ENCODE data around the gene RANGAP1.
A peak's percentile ranks its signal among the peaks of the same experiment; 100 is the strongest.

RANGAP1 gene, protein sequence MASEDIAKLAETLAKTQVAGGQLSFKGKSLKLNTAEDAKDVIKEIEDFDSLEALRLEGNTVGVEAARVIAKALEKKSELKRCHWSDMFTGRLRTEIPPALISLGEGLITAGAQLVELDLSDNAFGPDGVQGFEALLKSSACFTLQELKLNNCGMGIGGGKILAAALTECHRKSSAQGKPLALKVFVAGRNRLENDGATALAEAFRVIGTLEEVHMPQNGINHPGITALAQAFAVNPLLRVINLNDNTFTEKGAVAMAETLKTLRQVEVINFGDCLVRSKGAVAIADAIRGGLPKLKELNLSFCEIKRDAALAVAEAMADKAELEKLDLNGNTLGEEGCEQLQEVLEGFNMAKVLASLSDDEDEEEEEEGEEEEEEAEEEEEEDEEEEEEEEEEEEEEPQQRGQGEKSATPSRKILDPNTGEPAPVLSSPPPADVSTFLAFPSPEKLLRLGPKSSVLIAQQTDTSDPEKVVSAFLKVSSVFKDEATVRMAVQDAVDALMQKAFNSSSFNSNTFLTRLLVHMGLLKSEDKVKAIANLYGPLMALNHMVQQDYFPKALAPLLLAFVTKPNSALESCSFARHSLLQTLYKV

DNA sequence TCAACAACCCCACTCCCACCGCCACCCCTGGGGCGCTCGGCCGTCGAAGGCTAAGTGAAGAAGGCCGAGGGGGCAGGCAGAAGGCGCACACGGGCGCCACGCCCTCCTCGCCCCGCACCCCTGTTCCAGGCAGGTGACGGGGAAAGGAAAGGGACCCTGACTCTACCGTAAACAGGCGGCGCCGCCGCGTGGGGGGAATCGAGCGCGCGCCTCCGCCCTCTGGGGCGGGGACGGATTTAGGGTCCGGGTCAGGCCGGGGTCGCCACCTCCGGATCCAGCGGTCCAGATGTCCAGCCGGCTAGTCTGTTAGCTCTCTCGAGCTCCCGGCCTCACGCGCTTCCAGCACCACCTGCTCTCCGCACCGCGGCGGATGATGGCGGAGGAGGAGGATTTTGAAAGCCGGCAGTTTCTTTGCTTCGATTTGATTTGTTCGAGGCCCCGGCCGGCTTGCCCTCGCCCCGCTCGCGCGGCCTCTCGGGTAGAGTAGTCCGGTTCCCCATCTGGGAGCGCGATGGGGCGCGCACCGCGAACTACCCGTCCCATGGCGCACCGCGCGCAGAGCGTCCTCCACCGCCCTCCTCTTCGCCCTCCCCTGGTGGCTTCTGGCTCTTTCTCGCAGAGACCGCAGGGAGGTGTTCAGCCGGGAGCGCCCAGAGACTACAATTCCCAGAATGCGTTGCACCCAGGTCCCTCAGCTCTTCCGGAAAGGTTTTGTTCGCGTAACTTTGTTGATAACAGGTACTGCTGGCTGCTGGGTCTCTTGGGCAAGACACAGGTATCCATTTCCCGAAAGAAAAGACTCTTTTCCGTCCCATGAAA is at the start of gene RANGAP1:
Gene RANGAP1, minus strand, starts transcription at position 368 of the 819 bp plus-strand sequence. CDS start 5,143 bp downstream, outside the sequence.
- in situ Hi-C loops (cut with MboI; ENCODE audit: low pct_unique_long_range_greater_than_20kb, low sequenced_read_pairs) = no loop called here
- DNase-seq = peak; percentile 100

DNA sequence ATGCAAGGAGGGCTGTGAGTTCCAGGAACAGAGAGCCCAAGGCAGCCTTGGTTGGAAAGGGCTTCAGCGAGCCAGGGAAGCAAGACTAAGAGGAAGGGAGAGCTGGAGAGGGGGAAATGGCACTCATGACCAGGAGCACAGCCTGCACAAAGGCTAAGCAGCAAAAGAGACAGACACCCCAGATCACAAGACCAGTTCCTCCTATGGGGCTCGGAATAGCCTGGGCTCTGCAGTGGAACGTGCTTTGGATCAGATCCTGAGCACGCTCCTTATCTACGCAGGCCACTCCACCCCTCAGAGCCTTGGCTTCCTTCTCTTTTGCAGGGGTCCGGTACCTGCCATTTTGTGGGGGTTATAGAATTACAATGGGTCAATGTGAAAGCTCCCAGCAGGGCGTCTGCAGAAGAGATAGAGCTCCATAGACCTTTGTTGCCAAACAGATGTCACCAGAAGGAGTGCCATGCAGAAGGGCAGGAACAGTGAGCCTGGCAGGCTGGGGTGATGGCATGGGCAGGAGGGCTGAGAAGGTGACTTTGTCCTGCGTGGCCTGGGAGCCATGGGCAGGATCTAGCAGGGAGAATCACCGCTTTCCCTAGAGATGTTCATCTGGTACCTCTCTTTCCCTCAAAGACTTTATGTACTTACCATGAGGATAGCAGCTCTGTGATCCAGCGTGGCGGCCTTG is 49.1 kb upstream of the RANGAP1 start:
- no peak for DNase-seq
- in situ Hi-C loops (cut with MboI; ENCODE audit: low pct_unique_long_range_greater_than_20kb, low sequenced_read_pairs) = no loop called here

DNA sequence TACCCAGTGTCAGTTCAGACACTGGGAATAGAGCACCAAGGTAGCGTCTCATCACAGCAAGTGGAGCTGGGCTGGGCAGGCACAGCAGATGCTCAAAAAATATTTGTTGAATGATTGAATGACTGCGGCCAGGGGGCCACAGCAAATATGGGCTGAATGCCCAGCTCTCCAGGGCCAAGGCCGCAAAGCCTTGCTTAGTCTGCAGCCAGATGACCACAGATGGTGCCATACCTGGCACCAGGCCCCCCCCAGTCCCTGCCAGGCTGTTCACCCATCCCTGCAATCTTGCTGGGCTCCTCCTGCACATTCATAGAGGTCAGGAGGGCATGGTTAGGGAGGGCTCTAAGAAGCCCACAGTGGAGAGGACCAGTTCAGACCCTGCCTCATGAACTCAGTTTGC is 48.2 kb upstream of the RANGAP1 start:
- in situ Hi-C loops (cut with MboI; ENCODE audit: low pct_unique_long_range_greater_than_20kb, low sequenced_read_pairs) = no loop called here
- no peak for DNase-seq

DNA sequence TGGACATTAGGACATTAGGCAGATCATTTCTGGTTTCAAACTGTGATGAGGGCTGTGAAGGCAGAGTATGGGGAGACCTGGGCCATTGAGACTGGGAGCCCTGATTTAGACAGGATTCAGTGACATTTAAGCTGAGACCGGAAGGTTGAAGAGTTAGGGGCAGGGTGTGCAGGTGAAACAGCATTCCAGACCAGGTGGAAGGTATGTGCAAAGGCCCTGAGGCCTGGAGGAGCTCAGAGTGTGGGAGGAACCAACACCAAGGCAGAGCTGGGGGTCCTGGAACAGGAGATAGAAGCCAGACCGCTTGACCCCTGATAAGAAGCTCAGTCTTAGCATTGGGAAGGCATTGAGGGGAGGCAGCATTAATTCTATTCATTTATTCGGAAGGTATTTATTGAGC is 47.8 kb upstream of the RANGAP1 start:
- in situ Hi-C loops (cut with MboI; ENCODE audit: low pct_unique_long_range_greater_than_20kb, low sequenced_read_pairs) = no loop called here
- no peak for DNase-seq

DNA sequence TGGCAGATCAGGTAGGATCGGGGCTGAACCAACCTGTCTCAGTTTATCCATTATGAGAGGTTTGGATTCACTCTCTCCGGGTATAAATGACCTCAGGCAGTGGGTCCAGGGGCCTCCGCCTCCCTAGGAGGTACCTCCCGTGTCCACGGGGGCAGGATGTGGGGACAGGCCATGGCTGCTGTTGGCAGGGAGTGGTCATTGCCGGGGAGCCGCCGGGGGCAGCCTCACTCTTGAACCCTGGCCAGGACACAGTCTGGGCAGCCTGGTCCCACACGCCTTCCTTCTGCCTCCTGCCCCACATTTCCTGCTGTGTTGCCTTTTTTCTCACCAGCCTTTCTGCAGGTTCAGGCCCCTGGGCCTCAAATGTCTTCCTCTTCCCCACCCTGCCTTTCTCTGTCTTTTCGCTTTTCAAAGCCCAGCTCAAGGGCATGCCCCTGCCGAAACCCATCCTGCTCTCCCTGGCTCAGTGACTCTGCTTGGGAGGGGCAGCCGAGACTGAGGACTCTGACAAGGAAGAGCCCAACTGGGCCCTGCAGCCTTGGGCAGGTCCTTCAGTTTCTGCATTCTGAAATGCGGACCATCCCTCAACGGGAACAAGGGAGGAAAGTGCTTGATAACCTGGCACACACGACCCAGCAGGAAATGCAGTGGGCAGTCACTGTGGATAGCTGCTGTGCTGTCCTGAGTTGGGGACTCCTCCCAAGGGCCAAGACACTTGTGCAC is 46.4 kb upstream of the RANGAP1 start:
- no peak for DNase-seq
- in situ Hi-C loops (cut with MboI; ENCODE audit: low pct_unique_long_range_greater_than_20kb, low sequenced_read_pairs) = no loop called here

DNA sequence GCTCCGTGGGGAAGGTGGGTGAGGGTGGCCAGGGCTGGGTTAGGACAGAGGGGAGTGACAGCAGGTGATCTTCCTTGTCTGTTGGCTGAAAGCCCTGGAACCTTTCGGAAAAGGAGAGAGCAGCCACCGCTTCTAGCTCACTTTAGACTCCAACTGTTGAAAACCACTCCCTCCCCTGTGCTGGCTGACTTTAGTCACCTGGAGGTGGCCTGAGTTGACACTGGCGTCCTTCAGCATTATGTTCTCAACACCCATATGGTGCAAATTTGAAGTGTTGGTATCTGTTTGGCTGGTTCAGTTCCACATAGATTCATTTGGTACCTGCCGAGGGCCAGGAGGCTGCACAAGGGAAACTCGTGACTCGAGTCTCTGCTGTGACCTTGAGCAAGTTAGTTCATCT is 44.2 kb upstream of the RANGAP1 start:
- DNase-seq = no peak
- in situ Hi-C loops (cut with MboI; ENCODE audit: low pct_unique_long_range_greater_than_20kb, low sequenced_read_pairs) = no loop called here

DNA sequence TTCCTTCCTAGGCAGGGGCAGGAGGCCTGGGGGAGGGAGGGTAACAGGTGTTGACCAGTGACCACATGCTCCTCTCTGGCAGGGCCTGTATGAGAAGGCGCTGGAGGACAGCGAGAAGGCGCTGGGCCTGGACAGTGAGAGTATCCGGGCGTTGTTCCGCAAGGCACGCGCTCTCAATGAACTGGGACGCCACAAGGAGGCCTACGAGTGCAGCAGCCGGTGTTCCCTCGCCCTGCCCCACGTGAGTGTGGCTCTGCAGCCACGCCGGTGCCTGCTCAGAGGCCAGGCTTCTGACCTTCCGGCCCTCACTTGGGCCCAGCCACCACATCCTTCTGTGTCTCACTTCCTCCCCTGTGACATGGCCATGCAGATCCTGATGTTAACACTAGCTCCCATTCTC is 41.1 kb upstream of the RANGAP1 start:
- no peak for DNase-seq
- in situ Hi-C loops (cut with MboI; ENCODE audit: low pct_unique_long_range_greater_than_20kb, low sequenced_read_pairs) = no loop called here

DNA sequence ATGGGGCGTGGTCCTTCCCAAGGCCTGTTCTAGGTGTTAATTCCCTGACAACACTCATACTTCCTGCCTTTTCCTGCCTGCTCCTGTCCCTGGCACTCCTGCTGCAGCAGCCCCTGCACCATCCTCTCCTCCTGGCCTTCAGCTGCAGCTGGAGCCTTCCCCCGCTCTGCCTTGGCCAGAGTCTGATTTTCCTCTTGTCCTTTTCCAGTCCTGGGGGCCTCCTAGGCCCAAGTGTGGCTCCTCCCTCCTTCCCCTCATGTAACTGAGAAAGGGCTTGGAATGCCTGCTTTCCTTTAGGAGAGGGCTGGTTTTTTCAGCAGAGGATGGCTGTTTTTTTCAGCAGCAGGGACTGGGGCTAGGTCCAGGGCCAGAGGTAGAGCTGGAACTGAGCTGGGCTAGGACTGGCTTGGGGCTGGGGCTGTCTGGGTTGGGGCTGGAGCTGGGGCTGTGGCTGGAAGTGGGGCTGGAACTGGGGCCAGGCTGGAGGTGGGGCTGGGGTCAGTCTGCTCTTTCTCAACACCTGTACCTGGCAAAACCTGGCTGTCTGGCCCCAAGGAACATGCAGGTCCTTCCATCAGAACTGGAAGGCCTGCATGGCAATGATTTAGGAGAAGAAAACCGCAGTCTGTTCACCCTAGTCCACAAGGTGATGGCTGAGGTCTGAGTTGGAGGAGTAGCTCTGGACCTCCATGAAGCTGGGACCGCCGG is 39.0 kb upstream of the RANGAP1 start:
- in situ Hi-C loops (cut with MboI; ENCODE audit: low pct_unique_long_range_greater_than_20kb, low sequenced_read_pairs) = no loop called here
- no peak for DNase-seq

DNA sequence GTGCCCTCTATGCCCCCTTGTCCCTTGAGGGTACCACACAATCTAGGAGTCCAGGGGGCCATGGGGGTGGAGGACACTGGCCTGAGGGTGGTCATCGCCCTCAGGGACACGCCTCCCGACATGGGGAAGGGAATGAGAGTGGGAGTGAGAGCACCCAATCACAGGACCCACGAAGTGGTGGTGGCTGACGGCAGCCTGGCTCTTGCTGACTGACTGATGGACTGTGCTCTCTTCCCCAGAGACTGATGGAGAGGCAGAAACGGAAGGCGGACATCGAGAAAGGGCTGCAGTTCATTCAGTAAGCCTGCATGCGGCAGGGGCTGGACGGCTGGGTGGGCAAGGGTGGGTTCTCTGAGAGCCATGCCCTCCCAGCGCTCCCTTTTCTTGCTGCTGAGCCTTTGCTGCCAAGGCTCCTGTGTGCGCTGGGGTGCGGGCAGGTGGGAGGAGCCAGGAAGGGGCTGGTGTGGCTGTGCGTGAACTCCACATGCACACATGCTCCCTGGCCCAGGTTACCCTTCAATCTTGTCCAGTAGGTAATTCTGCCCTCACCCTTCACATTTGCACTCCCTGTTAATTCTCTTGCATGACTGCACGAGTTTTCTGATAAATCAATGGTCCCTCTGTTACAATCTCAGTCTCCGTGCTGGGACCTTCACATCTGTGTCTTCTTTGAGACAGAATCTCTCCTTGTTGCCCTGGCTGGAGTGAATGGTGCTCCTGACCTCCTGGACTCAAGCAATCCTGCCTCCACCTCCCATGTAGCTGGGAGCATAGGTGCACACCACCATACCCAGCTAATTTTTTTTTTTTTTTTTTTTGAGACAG is 34.6 kb upstream of the RANGAP1 start:
- DNase-seq = no peak
- in situ Hi-C loops (cut with MboI; ENCODE audit: low pct_unique_long_range_greater_than_20kb, low sequenced_read_pairs) = no loop called here

DNA sequence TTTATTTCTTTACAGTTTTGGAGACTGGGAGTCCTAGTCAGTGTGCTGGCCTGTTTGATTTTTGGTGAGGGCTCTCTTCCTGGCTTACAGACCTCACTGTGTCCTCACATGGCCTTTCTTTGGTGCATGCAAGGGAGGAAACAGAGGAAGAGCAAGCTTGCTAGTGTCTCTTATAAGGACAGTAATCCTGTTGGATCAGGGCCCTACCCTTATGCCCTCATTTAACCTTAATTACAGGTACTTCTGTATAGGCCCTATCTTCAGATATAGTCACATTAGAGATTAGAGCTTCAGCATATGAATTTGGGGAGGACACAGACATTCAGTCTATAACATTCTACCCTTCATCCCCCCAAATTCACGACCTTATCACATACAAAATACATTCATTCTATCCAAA is 29.6 kb upstream of the RANGAP1 start:
- no peak for DNase-seq
- in situ Hi-C loops (cut with MboI; ENCODE audit: low pct_unique_long_range_greater_than_20kb, low sequenced_read_pairs) = no loop called here

DNA sequence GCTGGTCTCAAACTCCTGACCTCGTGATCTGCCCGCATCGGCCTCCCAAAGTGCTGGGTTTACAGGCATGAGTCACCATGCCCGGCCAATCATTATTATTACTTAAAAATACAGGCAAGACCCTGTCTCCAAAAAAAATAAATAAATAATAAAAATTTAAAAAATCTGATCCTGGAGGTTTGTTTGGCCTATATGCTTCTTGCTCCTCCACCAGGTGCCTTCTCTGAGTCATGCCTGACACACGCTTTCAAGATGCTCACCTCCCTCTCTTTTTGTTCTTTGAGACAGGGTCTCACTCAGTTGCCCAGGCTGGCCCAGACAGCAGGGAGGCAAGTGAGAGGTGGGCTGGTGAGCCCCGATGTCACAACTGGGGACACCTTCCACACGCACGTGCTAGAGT is 28.8 kb upstream of the RANGAP1 start:
- DNase-seq = no peak
- in situ Hi-C loops (cut with MboI; ENCODE audit: low pct_unique_long_range_greater_than_20kb, low sequenced_read_pairs) = no loop called here

DNA sequence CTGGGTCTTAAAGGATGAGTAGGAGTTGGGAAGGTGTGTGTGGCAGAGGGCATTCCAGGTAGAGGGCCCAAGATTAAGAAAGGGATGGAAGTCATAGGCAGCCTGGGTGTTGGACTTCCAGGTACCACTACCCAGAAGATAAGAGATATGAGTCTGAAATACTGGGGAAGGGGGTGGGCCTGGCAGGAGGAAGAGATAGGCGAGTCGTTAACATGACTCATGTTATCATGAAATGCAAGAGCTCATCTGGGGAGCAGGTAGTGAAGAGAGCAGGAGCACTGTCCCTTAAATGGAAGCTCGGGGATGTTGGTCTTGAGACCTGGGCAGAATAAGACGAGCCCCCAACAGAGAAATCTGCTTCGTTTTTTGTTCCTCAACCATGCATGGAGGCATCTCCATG is 25.5 kb upstream of the RANGAP1 start:
- in situ Hi-C loops (cut with MboI; ENCODE audit: low pct_unique_long_range_greater_than_20kb, low sequenced_read_pairs) = no loop called here
- DNase-seq = no peak

DNA sequence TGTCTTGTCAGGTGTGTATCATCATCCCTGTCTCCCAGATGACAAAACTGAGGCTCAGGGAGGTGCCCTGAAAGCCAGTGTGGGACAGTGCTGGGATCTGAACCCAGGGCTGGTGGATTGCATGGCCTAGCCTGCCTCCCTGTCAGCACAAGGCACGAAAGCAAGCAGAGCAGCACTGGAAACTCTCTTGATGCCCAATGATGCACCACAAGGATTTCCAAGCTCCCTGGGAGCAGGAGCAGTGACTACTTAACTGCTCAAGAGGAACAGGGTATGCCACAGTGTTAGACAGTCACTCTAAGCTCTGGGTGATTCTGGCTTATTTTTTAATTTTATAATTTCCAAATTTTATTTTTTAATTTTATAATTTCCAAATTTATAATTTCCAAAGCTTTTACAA is 24.3 kb upstream of the RANGAP1 start:
- in situ Hi-C loops (cut with MboI; ENCODE audit: low pct_unique_long_range_greater_than_20kb, low sequenced_read_pairs) = no loop called here
- no peak for DNase-seq

DNA sequence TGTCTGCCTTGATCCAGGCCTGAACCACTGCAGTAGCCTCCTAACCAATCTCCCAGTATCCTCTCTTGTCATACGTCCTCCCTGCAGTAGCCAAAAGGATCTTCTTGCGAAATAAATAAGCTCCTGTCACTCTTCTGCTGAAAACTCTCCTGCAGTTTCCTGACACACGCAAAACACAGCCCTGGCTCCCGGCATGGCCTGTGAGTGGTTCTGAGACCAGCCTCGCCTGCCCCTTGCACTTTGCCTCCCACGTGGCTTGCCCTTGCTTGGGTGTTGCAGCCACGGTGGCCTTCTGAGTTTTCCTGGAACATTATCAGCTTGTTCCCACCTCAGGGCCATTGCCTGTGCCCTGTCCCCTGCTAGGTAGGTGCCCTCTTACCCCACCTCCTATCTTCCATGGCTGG is 22.6 kb upstream of the RANGAP1 start:
- DNase-seq = peak; percentile 49
- in situ Hi-C loops (cut with MboI; ENCODE audit: low pct_unique_long_range_greater_than_20kb, low sequenced_read_pairs) = no loop called here

DNA sequence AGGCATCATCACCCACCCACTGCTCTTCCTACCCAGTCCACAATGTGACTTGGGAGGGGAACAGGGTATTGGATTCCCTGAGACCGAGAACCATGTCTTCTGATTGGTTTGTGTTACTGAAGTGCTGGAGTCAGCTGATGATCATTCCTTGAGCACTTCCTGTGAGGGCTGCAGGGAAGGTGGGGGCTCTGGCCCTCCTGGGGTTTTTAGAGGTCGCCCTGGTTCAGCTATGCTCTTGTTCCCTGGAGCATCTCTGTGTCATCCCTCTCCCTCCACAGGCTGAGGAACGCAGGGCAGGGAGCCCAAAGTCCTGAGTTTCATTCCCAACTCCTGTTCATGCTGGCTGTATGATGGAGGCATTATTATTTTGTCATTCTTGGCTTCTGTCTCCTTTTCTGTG is 22.1 kb upstream of the RANGAP1 start:
- in situ Hi-C loops (cut with MboI; ENCODE audit: low pct_unique_long_range_greater_than_20kb, low sequenced_read_pairs) = no loop called here
- DNase-seq = no peak

DNA sequence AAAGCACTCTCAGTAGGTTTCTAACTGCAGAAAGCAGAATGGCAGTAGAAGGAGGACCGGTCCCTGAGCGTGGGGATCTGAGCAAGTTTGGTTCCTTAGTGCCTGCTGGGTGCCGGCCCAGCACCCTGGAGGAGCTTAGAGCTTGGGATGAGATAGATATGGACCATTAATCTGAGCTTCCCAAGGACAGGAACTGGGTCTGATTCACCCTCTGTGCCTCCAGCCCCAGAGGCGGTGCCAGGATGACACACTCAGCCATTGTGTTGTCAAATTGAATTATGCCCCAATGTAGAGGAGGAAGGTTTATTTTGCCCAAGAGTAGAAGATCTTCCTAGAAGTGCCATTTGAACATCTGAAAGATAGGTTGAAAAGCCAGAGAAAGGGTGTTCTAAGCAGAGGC is 19.7 kb upstream of the RANGAP1 start:
- in situ Hi-C loops (cut with MboI; ENCODE audit: low pct_unique_long_range_greater_than_20kb, low sequenced_read_pairs) = no loop called here
- no peak for DNase-seq

DNA sequence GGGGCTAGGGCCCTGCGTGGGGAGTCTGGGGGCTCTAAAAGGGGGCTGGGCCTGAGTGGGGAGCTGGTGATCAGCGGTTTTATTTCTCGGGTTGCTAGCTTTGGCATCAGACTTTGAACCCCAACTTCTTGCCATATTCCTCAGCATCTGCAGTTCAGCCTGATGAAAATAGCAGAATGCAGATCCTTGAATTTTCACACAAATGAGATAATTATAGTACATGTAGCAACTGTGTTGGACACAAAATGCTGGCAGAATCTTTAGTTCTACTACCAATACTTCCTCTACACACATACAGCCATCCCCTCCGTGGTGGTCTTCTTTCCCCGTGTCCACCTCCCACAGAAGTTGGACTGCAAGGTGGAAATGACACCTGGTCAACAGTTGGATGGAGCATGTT is 16.8 kb upstream of the RANGAP1 start:
- in situ Hi-C loops (cut with MboI; ENCODE audit: low pct_unique_long_range_greater_than_20kb, low sequenced_read_pairs) = no loop called here

More for the DNA sequence above, 16.8 kb upstream of the RANGAP1 start:
- no peak for DNase-seq

Measured in KBM-7 (cell line).